Osteoblast (primary cell): Measurements from ENCODE around the gene ATOH8. TPM values are rescaled to one million over a fixed set of nuclear protein-coding genes. Genes with fewer than 3 reads are reported as not detected.

Source experiments
- DNase-seq: peaks from one replicate; pipeline ENCODE4 v3.0.0; 2011; ENCODE audit warnings: low spot score, mixed read lengths; ENCODE audit not compliant: insufficient read length; ENCODE audit errors: missing footprints
- H2AFZ ChIP-seq: 2 replicates; pipeline ENCODE4 v1.6.0; 2011; ENCODE audit warnings: mild to moderate bottlenecking, low read length
- H3K27ac ChIP-seq: 2 replicates; pipeline ENCODE4 v1.5.1; 2011; ENCODE audit warnings: mild to moderate bottlenecking, low read depth, low read length, moderate library complexity
- H3K27me3 ChIP-seq: 2 replicates; pipeline ENCODE4 v1.6.0; 2012; ENCODE audit warnings: mild to moderate bottlenecking, control low read depth, inconsistent platforms, low read length, moderate library complexity; ENCODE audit not compliant: insufficient read depth
- H3K36me3 ChIP-seq: 2 replicates; pipeline ENCODE4 v1.5.1; 2011; ENCODE audit warnings: mild to moderate bottlenecking, low read length, control low read depth, moderate library complexity; ENCODE audit not compliant: insufficient read depth
- H3K4me1 ChIP-seq: 2 replicates; pipeline ENCODE4 v1.5.1; 2011; ENCODE audit warnings: mild to moderate bottlenecking, low read length, control low read depth, moderate library complexity; ENCODE audit not compliant: insufficient read depth
- H3K4me2 ChIP-seq: 2 replicates; pipeline ENCODE4 v1.6.0; 2011; ENCODE audit warnings: mild to moderate bottlenecking, low read length; ENCODE audit not compliant: insufficient read depth
- H3K4me3 ChIP-seq: fragments of 200-600 bp; sonication (generic); 3 replicates; pipeline ENCODE4 v1.5.1; 2012; ENCODE audit warnings: mild to moderate bottlenecking, low read length, inconsistent platforms; ENCODE audit not compliant: insufficient read depth
- H3K79me2 ChIP-seq: 2 replicates; pipeline ENCODE4 v1.6.0; 2012; ENCODE audit warnings: mild to moderate bottlenecking, low read length, control low read depth, inconsistent platforms; ENCODE audit not compliant: insufficient read depth
- H3K9me3 ChIP-seq: 2 replicates; pipeline ENCODE4 v1.5.1; 2011; ENCODE audit warnings: low read depth, low read length, control low read depth
- H4K20me1 ChIP-seq: 2 replicates; pipeline ENCODE4 v1.6.0; 2012; ENCODE audit warnings: mild to moderate bottlenecking, low read length, control low read depth; ENCODE audit not compliant: insufficient read depth
- total RNA-seq: library from RNA; depleted of rRNA; stranded (reverse); fragments of >200 nt; gene quantifications from 2 replicates; pipeline ENCODE4 v1.2.3, GENCODE V29; 2012
- TF ChIP-seq, protein P1 (sequence below): IDR thresholded peaks from 2 replicates; pipeline ENCODE4 v1.5.1; 2011; ENCODE audit warnings: mild to moderate bottlenecking, low read depth, low read length, moderate library complexity; ENCODE audit errors: extremely low read depth

Gene ATOH8
- total RNA-seq, 1 donor = 35.1 TPM

DNA sequence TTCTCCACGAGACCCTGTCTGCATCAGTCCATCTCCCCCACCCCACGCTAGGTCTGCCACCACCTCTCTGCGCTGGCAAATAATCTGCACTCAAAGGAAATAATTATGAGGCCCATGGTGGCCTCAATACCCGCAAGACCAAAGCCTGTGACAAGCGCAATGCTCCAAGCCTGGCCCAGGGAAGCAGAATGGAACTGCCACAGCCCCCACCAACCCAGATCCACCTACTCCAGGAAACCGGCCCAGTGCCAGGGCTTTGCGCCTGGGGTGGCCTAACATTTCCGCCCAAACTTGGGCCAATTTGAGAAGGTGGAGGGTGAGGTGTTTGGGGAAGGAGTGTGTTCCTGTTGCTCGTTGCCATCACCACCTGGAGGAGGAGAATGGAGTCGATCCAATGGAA is 26.0 kb upstream of the ATOH8 start:
- no peak for DNase-seq
- H3K4me3 ChIP-seq = no peak overlapping the region
- H3K36me3 ChIP-seq = no peaks in the 10 kb centered on the region
- no peak overlapping the region for H3K4me2 ChIP-seq
- no peaks in the 10 kb centered on the region for H3K79me2 ChIP-seq
- TF ChIP-seq, protein P1, sequence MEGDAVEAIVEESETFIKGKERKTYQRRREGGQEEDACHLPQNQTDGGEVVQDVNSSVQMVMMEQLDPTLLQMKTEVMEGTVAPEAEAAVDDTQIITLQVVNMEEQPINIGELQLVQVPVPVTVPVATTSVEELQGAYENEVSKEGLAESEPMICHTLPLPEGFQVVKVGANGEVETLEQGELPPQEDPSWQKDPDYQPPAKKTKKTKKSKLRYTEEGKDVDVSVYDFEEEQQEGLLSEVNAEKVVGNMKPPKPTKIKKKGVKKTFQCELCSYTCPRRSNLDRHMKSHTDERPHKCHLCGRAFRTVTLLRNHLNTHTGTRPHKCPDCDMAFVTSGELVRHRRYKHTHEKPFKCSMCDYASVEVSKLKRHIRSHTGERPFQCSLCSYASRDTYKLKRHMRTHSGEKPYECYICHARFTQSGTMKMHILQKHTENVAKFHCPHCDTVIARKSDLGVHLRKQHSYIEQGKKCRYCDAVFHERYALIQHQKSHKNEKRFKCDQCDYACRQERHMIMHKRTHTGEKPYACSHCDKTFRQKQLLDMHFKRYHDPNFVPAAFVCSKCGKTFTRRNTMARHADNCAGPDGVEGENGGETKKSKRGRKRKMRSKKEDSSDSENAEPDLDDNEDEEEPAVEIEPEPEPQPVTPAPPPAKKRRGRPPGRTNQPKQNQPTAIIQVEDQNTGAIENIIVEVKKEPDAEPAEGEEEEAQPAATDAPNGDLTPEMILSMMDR = no peak
- no peak overlapping the region for H3K27ac ChIP-seq
- H3K4me1 ChIP-seq = peaks cover 19% of the 10 kb centered on the region
- no peaks in the 10 kb centered on the region for H3K9me3 ChIP-seq
- H4K20me1 ChIP-seq = no peaks in the 10 kb centered on the region
- H3K27me3 ChIP-seq = no peaks in the 10 kb centered on the region
- H2AFZ ChIP-seq = no peak overlapping the region

DNA sequence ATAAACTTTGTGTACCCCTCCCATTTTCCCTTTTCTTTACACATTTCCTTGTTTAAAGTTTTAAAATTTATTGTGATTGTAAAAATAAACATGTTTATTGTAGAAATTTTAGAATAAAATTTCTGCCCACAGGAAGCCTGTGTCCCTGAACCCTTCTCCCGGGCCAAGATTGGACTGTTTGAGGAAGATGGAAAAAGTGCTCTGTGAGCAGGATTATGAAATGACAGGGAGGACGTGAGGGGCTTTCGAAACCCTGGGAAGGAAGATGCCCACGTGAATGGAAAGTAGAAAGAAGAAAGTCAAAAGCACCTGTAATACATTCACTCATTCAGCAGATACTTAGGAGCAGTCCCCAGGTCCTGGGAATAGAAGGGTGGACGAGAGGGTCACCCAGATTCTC is 25.4 kb upstream of the ATOH8 start:
- no peak overlapping the region for H3K4me2 ChIP-seq
- TF ChIP-seq, protein P1 = no peak
- H2AFZ ChIP-seq = no peak overlapping the region
- DNase-seq = no peak
- peaks cover 19% of the 10 kb centered on the region for H3K4me1 ChIP-seq
- no peaks in the 10 kb centered on the region for H3K79me2 ChIP-seq
- no peaks in the 10 kb centered on the region for H3K27me3 ChIP-seq
- no peaks in the 10 kb centered on the region for H3K9me3 ChIP-seq
- no peaks in the 10 kb centered on the region for H4K20me1 ChIP-seq
- no peaks in the 10 kb centered on the region for H3K36me3 ChIP-seq
- H3K27ac ChIP-seq = no peak overlapping the region
- H3K4me3 ChIP-seq = no peak overlapping the region

DNA sequence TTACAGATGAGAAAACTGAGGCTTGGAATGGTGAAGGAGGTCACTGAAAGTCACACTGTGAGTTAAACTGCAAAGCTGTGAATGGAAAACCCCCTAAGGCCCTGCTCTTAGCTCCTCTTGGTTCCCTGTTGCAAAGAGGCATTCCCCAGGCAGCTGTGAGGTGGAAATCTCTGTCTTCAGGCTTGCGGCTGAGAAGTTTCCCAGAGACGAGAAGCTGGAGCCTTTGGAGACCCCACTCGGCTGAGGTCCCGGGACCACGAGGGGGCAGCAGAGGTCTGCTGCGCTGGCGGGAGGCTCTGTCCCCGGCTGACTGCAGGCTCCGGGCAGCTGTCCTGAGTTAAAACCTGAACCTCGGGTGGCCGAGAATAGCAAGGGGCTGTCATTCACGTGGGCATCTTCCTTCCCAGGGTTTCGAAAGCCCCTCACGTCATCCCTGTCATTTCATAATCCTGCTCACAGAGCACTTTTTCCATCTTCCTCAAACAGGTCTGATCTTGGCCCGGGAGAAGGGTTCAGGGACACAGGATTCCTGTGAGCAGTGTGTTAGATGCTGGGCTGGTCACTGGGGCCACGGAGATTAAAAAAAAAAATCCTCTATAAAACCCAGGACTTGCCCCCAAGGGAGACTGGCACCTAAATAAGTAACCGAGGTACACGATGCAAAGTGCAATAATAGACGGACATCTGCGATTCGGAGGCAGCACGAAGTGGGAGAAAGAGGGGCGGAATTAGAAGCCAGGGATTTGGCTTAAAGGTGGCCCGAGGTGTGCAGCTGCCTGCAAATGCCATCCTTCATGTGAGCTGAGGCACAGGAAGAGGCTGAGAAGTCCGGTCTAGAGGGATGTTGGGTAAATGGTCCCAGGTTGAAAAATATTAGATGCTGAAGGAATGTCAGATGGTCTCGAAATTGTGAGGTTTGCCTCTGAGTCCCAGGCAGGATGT is 24.6 kb upstream of the ATOH8 start:
- H3K36me3 ChIP-seq = no peaks in the 10 kb centered on the region
- H3K4me3 ChIP-seq = no peak overlapping the region
- peak overlapping the region; percentile 37 for H3K4me2 ChIP-seq
- DNase-seq = peak; percentile 98
- H4K20me1 ChIP-seq = no peaks in the 10 kb centered on the region
- no peak overlapping the region for H3K27ac ChIP-seq
- H2AFZ ChIP-seq = peak overlapping the region; percentile 59
- no peaks in the 10 kb centered on the region for H3K27me3 ChIP-seq
- no peaks in the 10 kb centered on the region for H3K79me2 ChIP-seq
- TF ChIP-seq, protein P1 = peak; percentile 99
- H3K9me3 ChIP-seq = no peaks in the 10 kb centered on the region
- peaks cover 14% of the 10 kb centered on the region for H3K4me1 ChIP-seq

DNA sequence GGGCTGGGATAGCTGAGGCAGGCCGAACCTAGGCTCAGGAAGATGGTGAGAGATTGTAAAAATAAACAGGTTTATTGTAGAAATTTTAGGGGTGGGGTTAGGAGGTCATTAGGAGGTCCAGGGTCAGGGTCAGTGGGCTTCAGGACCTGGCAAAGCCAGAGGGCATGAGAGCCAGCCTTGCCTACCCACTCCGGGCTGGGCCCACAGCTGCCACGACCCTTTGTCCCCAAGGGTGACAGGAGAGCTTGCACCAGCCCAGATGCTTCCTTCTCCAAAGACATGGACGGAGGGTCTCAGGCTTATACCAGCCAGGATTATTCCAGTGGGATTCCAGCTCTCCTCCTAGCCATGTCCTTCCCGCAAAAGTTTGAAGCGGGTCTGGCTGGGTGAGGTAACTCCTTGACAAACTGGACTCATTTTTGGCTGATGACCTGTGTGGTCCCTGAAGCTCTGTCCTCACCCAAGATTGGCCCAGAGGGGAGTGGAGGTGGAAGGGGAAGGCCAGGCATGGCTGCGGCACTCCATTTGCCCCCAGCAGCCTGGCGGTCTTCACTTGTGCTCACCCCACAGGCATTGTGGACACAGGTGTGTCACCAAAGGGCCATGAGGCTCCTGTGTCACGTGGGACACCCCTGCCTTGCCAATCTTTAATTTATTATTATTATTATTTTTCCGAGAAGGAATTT is 23.8 kb upstream of the ATOH8 start:
- Histone ChIP-seq H3K4me2 (no peak overlapping the region), H3K36me3 (no peaks in the 10 kb centered on the region), H2AFZ (no peak overlapping the region), H3K4me1 (peaks cover 9% of the 10 kb centered on the region), H3K79me2 (no peaks in the 10 kb centered on the region), H3K27ac (no peak overlapping the region), H4K20me1 (no peaks in the 10 kb centered on the region), H3K9me3 (no peaks in the 10 kb centered on the region), H3K27me3 (no peaks in the 10 kb centered on the region), H3K4me3 (no peak overlapping the region)
- TF ChIP-seq, protein P1 = no peak
- no peak for DNase-seq
